ENCODE data around the gene AEBP1. TPM values are rescaled to one million over a fixed set of nuclear protein-coding genes. Genes with fewer than 3 reads are reported as not detected.
"Not testable (repeated sequence)": the region's sequence is repeated elsewhere in the genome, so short reads cannot be mapped to it uniquely, and the experiment has no call there.

Gene AEBP1
- total and polyA plus RNA-seq, 7 donors, result 2.8 to 22.0 (median 7.8) TPM

GRCh38 chr7:44123190-44124003 is 19.3 kb downstream of the AEBP1 start, which contains the start of gene POLD2:
TSS of gene POLD2 (minus strand) at chr7:44123548. CDS start at chr7:44122053, 1,495 bp downstream.
- H3K36me3 ChIP-seq (ENCODE audit: insufficient read depth in 1 of 2, low read depth in 1 of 2), result peaks cover 0 to 22% of the 10 kb centered on the region in 2 donors
- DNase-seq (peak; percentile 99), ATAC-seq (peak; percentile 96 to 98 (median 96))
- peak within 1 kb of the TSS; percentile 93 for H3K27ac ChIP-seq
- no peaks in the 10 kb centered on the region for H3K27me3 ChIP-seq (ENCODE audit: insufficient read depth in 3 of 3, low read length in 2 of 3)
- H3K4me3 ChIP-seq, result peak within 1 kb of the TSS; percentile 89
- TF ChIP-seq CTCF (IDR thresholded peaks at IDR 0.05), result no peak
- H3K4me1 ChIP-seq, result peaks cover 25% of the 10 kb centered on the region
- intact Hi-C loops (cut with DNase I), result loop anchor here (5.0 kb wide), 2 partner anchors 36 to 41 kb away; partner anchors contain the start of gene POLM (in 1 of the 2)
- no peaks in the 10 kb centered on the region for H3K9me3 ChIP-seq
- WGBS, 3 donors, result 0 to 1% (median 1%) methylated on average over 47 to 86 of the region's 86 CpGs

DNA sequence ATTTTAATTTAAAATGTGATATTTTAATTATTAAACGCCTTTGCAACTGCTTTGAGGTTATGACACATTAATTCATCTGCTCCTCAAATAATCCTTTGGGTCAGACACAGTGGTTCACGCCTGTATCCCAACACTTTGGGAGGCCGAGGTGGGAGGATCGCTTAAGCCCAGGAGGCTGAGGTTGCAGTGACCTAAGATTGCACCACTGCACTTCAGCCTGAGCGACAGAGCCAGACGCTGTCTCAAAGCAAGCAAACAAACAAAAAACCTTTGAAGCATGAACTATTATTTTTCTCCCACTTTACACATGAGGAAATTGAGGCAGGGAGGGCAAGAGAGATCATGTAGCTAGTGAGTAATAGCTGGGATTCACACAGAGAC is 20.7 kb downstream of the AEBP1 start:
- intact Hi-C loops (cut with DNase I), result loop anchor here (5.0 kb wide), 2 partner anchors 38 to 43 kb away; partner anchors contain the start of gene POLM (in 1 of the 2)

GRCh38 chr7:44126574-44126973 is 22.4 kb downstream of the AEBP1 start:
- peak in 1 of 2 donors; percentile 15 for DNase-seq
- intact Hi-C loops (cut with DNase I); H3K27ac ChIP-seq; H3K36me3 ChIP-seq (ENCODE audit: insufficient read depth in 1 of 2, low read depth in 1 of 2); ATAC-seq; H3K9me3 ChIP-seq; H3K27me3 ChIP-seq (ENCODE audit: insufficient read depth in 3 of 3, low read length in 2 of 3); H3K4me3 ChIP-seq: not testable (repeated sequence)
- 91 to 95% (median 91%) methylated on average over 4 of the region's 4 CpGs for WGBS, 3 donors
- peaks cover 14% of the 10 kb centered on the region for H3K4me1 ChIP-seq

More for the DNA sequence above, 20.7 kb downstream of the AEBP1 start:
- H3K27ac ChIP-seq, result no peak overlapping the region
- WGBS, 3 donors, result 93 to 96% (median 94%) methylated on average over 6 of the region's 6 CpGs
- DNase-seq (peak; percentile 8 to 11), ATAC-seq (no peak)
- no peaks in the 10 kb centered on the region for H3K27me3 ChIP-seq (ENCODE audit: insufficient read depth in 3 of 3, low read length in 2 of 3)
- H3K4me1 ChIP-seq, result peaks cover 19% of the 10 kb centered on the region
- H3K9me3 ChIP-seq, result no peaks in the 10 kb centered on the region
- no peak overlapping the region for H3K4me3 ChIP-seq
- H3K36me3 ChIP-seq (ENCODE audit: insufficient read depth in 1 of 2, low read depth in 1 of 2), result peaks cover 0 to 20% of the 10 kb centered on the region in 2 donors
- no peak for TF ChIP-seq CTCF (IDR thresholded peaks at IDR 0.05)

DNA sequence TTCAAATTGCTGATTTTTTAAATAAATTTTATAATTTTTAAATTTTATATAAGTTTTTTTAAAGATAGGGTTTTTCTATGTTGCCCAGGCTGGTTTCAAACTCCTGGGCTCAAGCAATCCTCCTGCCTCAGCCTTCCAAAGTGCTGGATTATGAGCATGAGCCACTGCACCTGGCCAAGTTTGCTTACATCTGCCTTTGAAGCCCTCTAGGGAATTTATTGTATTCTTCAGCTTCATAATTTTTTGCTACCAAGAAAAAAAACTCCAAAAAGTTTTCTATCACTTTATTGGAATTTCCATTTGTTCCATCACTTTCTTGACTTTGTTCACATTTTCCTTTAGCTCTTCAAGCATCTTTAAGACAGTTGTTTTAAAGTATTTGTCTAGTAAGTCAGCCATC is 23.0 kb downstream of the AEBP1 start:
- H3K36me3 ChIP-seq (ENCODE audit: insufficient read depth in 1 of 2, low read depth in 1 of 2), result no peaks in the 10 kb centered on the region
- no peak for TF ChIP-seq CTCF (IDR thresholded peaks at IDR 0.05)
- no peak for ATAC-seq
- H3K9me3 ChIP-seq, result no peaks in the 10 kb centered on the region
- H3K4me3 ChIP-seq, result no peak overlapping the region
- DNase-seq, result no peak
- no peak overlapping the region for H3K27ac ChIP-seq
- no peaks in the 10 kb centered on the region for H3K27me3 ChIP-seq (ENCODE audit: insufficient read depth in 3 of 3, low read length in 2 of 3)
- intact Hi-C loops (cut with DNase I), result no loop called here
- H3K4me1 ChIP-seq, result peaks cover 9% of the 10 kb centered on the region

- peak in 1 of 4 donors; percentile 48 for ATAC-seq
- Histone ChIP-seq H3K4me1 (peaks cover 8% of the 10 kb centered on the region), H3K27ac (no peak overlapping the region), H3K36me3 (ENCODE audit: insufficient read depth in 1 of 2, low read depth in 1 of 2) (no peaks in the 10 kb centered on the region), H3K27me3 (ENCODE audit: insufficient read depth in 3 of 3, low read length in 2 of 3) (no peaks in the 10 kb centered on the region), H3K9me3 (no peaks in the 10 kb centered on the region), H3K4me3 (no peak overlapping the region)
- peak in 1 of 2 donors; percentile 35 for DNase-seq
- WGBS, 3 donors, result 67 to 75% (median 72%) methylated on average over 6 of the region's 6 CpGs
- no peak for TF ChIP-seq CTCF (IDR thresholded peaks at IDR 0.05)
- intact Hi-C loops (cut with DNase I), result no loop called here
These were observed 24.8 kb downstream of the AEBP1 start for GRCh38 chr7:44128721-44129582.
